CD4-positive, alpha-beta T cell treated with Interleukin-1 beta for 1 hour (primary cell): ENCODE results near the gene CBX2.

Source experiments
- DNase-seq, 2 donors: peaks; one replicate each; pipeline ENCODE4 v3.0.0-alpha.2; 2020 to 2022

The CBX2 gene

DNA sequence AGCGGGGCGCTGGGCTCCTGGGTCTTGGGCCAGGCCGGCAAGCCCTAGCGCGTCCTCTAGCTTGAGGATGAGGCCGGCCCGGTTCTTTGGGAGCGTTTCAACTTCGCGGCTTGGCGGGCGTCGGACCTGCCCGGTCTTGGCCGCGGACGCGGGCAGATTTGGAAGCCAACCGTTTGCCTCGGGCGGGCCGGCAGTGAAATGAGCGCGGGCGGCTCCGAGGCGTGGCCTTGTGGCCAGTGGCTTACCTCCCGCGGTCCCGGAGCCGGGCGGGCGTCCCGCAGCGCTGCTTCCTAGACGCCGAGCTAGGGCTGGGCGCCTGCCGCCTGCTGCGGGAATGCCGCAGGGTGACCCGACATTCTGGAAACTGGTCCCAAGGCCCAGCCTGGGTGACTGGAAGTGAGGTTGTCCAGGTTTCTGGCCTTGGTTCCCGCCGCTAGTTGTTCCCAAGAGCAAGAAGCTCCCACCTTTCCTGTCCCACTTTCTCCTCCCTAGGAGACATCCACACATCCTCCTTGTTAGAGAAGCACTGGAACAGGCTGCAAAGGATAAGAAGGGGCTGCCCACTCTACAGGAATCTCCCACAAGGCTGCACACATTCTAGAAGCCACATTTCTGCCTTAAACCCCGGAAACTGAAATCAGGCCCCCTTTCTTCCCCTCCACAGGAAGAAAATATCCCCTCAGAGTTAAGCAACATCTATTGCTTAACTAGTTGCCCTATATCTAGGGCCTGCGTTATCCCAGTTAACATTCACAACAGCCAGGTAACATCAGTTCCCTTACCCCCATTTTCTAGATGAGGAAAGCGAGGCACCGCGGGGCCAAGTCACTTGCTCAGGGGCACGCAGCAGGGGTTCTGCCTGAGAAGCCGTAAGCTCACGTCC, 23.4 kb downstream of the CBX2 start:
- no peak for DNase-seq

DNA sequence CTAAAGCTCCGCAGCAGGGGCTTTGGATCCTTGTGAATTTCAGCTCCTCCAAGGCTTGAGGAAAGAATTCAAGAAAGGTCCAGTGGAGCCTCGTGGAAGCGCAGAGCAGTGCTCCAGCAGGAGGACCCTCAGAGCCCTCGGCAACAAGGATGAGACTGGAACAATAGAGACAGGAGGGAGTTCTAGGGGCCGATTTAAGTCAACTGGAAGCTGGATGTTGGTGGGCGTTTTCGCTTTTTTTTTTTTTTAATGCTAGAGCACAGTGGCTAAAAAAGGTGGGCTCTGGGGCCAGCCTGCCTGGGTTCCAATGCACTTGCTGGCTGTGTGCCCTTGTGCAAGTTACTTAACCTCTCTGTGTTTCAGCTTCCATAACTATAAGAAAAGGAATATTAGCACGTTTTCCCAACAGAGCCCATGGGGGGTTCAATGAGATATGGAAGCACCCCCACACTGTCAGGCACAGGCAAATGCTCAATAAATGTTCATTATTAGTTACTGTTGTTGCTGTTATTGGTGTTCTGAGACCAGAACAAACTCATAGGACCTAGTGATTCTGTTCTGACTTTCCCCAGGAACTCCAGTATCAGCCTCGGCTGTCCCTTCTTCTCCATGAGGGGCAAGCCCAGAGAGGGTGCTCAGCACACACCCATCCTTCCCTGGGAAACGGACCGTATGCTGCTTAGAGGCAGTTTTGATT, 24.2 kb downstream of the CBX2 start:
- no peak for DNase-seq

GRCh38 chr17:79802736-79803420, 24.9 kb downstream of the CBX2 start:
- DNase-seq = no peak

- no peak for DNase-seq
Measured at GRCh38 chr17:79803421-79803996, 25.6 kb downstream of the CBX2 start.

GRCh38 chr17:79803997-79804855, 26.3 kb downstream of the CBX2 start:
- peak; percentile 56 to 62 for DNase-seq

- DNase-seq = no peak
Measured at GRCh38 chr17:79804856-79805696, 27.1 kb downstream of the CBX2 start.

DNA sequence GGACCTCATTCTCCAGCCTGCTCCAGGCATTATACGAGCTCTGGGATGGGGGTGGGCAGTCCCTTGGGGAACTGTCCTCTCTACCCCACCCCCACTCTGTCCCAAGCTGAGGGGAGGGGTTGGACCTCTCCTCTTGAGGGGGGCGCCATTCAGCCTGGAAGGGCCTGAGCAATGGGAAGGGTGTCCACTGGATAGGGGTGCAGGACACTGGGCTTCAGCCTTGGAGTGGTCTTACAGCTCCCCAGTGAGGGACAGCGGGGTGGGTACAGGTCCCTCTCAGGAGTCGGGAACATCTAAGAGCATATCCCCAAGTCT, 28.5 kb downstream of the CBX2 start:
- DNase-seq = no peak

DNA sequence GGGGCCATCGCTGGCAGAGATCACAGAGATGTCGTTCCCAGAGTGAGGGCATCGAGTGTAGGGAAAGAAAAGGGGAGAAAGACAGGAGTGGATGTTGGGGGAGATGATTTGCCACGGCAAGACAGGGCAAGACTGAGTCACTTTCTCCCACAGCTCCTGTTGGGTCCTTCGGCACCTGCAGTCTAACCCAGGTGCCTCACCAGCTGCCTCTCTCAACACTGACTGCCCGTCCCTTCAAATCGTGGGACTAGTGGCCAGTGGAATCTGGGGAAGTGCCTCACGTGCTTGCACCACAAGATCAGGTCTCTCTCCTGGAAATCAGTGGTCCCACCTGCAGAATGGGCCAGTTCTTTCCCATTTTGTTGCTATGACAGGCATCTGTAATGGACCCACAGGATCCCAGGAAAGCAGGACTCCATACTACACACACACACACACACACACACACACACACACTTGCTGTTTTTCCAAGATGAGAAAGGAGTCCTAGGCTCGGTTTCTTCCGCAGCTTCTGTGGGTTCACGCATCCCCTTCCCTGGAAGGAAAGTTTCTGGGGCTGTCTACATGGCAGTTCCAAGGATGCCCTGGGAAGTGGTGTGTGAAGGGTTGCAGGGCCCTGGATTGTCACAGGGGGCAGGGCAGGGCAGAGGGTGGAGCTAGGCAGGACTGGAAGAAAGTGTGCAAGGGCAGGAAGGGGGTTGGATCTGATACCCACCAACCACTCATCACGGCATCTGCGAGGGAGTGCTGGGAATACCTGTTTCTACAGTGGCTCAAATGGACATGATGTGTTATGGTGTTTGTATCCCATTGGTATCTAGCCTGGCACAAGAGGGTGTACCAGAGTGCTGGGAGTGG, 29.1 kb downstream of the CBX2 start:
- DNase-seq = no peak

GRCh38 chr17:79808763-79809529, 31.0 kb downstream of the CBX2 start:
- DNase-seq = no peak

GRCh38 chr17:79809530-79810129, 31.7 kb downstream of the CBX2 start:
- DNase-seq = no peak

GRCh38 chr17:79810130-79811010, 32.4 kb downstream of the CBX2 start:
- peak; percentile 85 for DNase-seq

DNA sequence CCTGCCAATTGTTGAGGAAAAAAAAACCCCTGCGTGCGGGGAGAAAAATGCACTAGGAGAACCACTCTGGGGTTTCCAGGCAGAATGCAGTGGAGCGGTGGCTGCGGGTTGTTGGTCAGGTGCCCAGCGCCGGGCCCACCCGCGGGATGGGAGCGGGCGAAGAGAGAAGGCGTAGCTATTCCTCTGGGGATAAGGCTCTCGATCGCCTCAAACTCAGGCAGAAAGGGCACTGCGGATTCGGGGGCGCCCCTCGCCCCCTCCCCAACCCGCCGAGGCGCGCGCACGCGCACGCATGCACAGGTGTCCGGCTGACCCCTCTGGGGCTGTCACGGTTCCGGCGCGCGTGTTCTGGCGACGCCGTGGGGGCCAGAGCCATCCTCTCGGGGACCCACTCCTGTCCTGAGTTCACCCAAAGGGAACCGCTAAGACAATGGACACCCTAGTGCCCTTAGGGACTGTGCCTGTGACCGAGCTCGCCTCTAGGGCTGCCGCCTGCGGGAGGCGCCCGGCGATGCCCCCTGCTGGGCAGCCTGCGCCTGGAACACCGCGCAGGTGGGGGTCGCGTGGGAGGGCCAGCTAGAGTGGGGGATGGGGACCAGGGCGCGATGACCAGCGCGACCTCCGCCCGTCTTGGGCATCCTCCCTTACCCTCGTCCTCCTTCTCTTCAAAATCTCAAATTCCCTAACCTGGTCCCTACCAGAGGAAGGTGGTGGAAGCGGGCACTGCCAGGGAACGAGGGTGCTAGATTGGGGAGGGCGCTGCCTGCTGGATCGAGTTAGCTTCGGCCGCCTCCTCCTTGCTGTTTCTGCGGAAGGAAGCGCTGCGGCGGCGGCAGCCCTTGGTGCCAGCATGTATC, 33.3 kb downstream of the CBX2 start:
- DNase-seq = peak in 1 of 2 donors; percentile 42

- no peak for DNase-seq
Measured at GRCh38 chr17:79811868-79812352, 34.0 kb downstream of the CBX2 start.

- DNase-seq = no peak
Measured at GRCh38 chr17:79812353-79813258, 34.7 kb downstream of the CBX2 start.

DNA sequence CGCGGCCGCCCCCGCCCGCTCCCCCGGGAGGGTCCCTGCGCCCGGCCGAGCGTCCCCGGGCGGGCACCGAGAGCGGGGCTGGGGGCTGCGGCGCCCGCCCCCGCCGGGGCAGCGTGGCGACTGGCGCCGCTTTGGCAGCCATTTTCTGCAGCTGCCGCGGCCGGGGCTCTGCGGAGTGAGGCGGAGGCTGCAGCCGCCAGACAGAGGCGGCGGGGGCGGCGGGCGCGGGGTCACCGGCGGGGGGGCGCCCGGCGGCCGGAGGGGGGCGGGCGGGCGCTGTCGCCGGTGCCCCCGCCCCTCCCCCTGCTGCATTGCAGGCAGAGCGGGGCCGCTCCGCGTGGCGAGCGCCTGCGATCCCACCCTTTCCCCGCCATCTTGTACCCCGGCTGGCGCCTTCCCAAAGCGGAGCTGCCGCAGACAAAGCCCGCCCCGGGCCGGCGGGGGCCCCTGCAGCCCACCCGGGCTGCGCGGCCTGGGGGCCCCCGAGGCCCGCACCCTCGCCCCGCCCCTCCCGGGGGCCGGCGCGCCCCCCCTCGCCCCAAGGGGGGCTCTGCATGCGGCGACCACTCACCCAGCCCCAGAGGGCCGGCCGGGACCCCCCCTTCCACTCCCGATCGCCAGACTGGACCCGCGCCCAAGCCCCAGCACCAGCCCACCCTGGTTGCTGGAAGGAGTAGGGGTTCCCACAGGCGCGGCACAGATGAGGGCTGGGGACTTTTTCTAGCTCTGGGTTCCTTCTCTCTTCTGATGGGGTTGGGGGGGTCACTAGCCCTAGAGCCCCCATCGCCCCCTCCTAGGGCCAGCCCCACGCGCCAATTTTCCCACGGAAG, 35.6 kb downstream of the CBX2 start:
- no peak for DNase-seq
